ENCODE results near the gene SLC2A5.

- no peak for TF ChIP-seq EZH2 (IDR thresholded peaks at IDR 0.05; ENCODE audit: low read depth)
- TF ChIP-seq CTCF (conservative IDR thresholded peaks at IDR 0.05) = no peak
Measured at GRCh38 chr1:9097947-9098705, 28.7 kb upstream of the SLC2A5 start.

Measured in PC-9 (cell line).